IPS DF 19.7 (cell line): ENCODE measurements around the gene ANO1.

Experiments
- DNase-seq: peaks from one replicate; pipeline ENCODE4 v3.0.0-alpha.2; 2013; ENCODE audit warnings: low read depth, low spot score

ANO1 gene

GRCh38 chr11:70115778-70116177, 37.7 kb downstream of the ANO1 start:
- no peak for DNase-seq

- DNase-seq: no peak
Measured at GRCh38 chr11:70116386-70117065, 38.4 kb downstream of the ANO1 start.

GRCh38 chr11:70117567-70118145, 39.5 kb downstream of the ANO1 start:
- DNase-seq: no peak

- no peak for DNase-seq
Measured at GRCh38 chr11:70118642-70119041, 40.5 kb downstream of the ANO1 start.

GRCh38 chr11:70119502-70119901, 41.4 kb downstream of the ANO1 start:
- DNase-seq: no peak

GRCh38 chr11:70120674-70121073, 42.6 kb downstream of the ANO1 start:
- DNase-seq: no peak

- DNase-seq: no peak
Measured at GRCh38 chr11:70122490-70123198, 44.5 kb downstream of the ANO1 start.

- no peak for DNase-seq
Measured at GRCh38 chr11:70123711-70124110, 45.6 kb downstream of the ANO1 start.

GRCh38 chr11:70124321-70125000, 46.3 kb downstream of the ANO1 start:
- no peak for DNase-seq

- no peak for DNase-seq
Measured at GRCh38 chr11:70126494-70126893, 48.4 kb downstream of the ANO1 start.

GRCh38 chr11:70127653-70128434, 49.7 kb downstream of the ANO1 start:
- DNase-seq: no peak

GRCh38 chr11:70128435-70128906, 50.4 kb downstream of the ANO1 start:
- no peak for DNase-seq

GRCh38 chr11:70129051-70129592, 51.0 kb downstream of the ANO1 start:
- DNase-seq: no peak

GRCh38 chr11:70130636-70131035, 52.5 kb downstream of the ANO1 start:
- no peak for DNase-seq

GRCh38 chr11:70131606-70132190, 53.6 kb downstream of the ANO1 start:
- no peak for DNase-seq

GRCh38 chr11:70132641-70133040, 54.5 kb downstream of the ANO1 start:
- DNase-seq: no peak

- no peak for DNase-seq
Measured at GRCh38 chr11:70133771-70134335, 55.7 kb downstream of the ANO1 start.

- no peak for DNase-seq
Measured at GRCh38 chr11:70134490-70134889, 56.4 kb downstream of the ANO1 start.

GRCh38 chr11:70135142-70135541, 57.0 kb downstream of the ANO1 start:
- no peak for DNase-seq

- DNase-seq: no peak
Measured at GRCh38 chr11:70135625-70136059, 57.5 kb downstream of the ANO1 start.
